Measurements from ENCODE around the gene SORCS2. TPM values are rescaled to one million over a fixed set of nuclear protein-coding genes. Genes with fewer than 3 reads are reported as not detected.

Gene SORCS2
- total RNA-seq, 5 donors from 2014 or later (not counting 1 experiment from before 2014, with no cell fraction given): 0.22 TPM; not detected in 4

- POLR2A ChIA-PET: no interaction called here
These were observed 438.4 kb downstream of the SORCS2 start for GRCh38 chr4:7630568-7631287.

GRCh38 chr4:7631288-7632014 is 439.1 kb downstream of the SORCS2 start:
- Histone ChIP-seq H3K4me1 (ENCODE audit: control insufficient read depth in 1 of 2, extremely low read depth in 1 of 2, insufficient read depth in 2 of 2, low read length in 2 of 2) (peaks cover 0 to 6% of the 10 kb centered on the region in 2 experiments), H3K27ac (ENCODE audit: low read length) (no peak overlapping the region), H3K36me3 (ENCODE audit: control insufficient read depth in 2 of 2, extremely low read depth in 1 of 2, insufficient read depth in 1 of 2, low read length in 1 of 2) (no peaks in the 10 kb centered on the region), H3K9me3 (no peaks in the 10 kb centered on the region), H3K4me3 (ENCODE audit: control insufficient read depth in 1 of 2, extremely low read depth in 1 of 2, low read length in 1 of 2) (no peak overlapping the region), H3K27me3 (replicated peaks in 1 of 2; ENCODE audit: control insufficient read depth in 2 of 2, extremely low read depth in 1 of 2, insufficient read depth in 2 of 2, low read length in 1 of 2) (peaks cover 0 to 23% of the 10 kb centered on the region in 2 experiments)
- H3K36me3 Mint-ChIP-seq: no peaks in the 10 kb centered on the region
- ATAC-seq (replicated peaks in 1 of 4) (no peak), DNase-seq (no peak)
- H3K4me3 Mint-ChIP-seq: no peak overlapping the region
- no peak overlapping the region for H3K27ac Mint-ChIP-seq
- POLR2A ChIA-PET: interaction anchor here in 1 of 2 donors (0.5 kb wide), 1 partner anchor 34 kb away, joined by 4 read pairs; no protein-coding TSS in a partner anchor
- H3K27me3 Mint-ChIP-seq: peaks cover 11 to 21% of the 10 kb centered on the region in 2 donors
- peaks cover 0 to 4% (median 0%) of the 10 kb centered on the region in 3 donors for H3K4me1 Mint-ChIP-seq
- CTCF ChIA-PET: no interaction called here
- WGBS (ENCODE audit: insufficient coverage): 61% methylated on average over 6 of the region's 10 CpGs
- H3K9me3 Mint-ChIP-seq: no peaks in the 10 kb centered on the region

More at GRCh38 chr4:7630568-7631287, 438.4 kb downstream of the SORCS2 start:
- ATAC-seq (replicated peaks in 1 of 4) (no peak), DNase-seq (no peak)
- Histone ChIP-seq H3K9me3 (no peaks in the 10 kb centered on the region), H3K27me3 (replicated peaks in 1 of 2; ENCODE audit: control insufficient read depth in 2 of 2, extremely low read depth in 1 of 2, insufficient read depth in 2 of 2, low read length in 1 of 2) (peaks cover 0 to 16% of the 10 kb centered on the region in 2 experiments), H3K4me3 (ENCODE audit: control insufficient read depth in 1 of 2, extremely low read depth in 1 of 2, low read length in 1 of 2) (no peak overlapping the region), H3K27ac (ENCODE audit: low read length) (no peak overlapping the region), H3K4me1 (ENCODE audit: control insufficient read depth in 1 of 2, extremely low read depth in 1 of 2, insufficient read depth in 2 of 2, low read length in 2 of 2) (peaks cover 0 to 6% of the 10 kb centered on the region in 2 experiments), H3K36me3 (ENCODE audit: control insufficient read depth in 2 of 2, extremely low read depth in 1 of 2, insufficient read depth in 1 of 2, low read length in 1 of 2) (no peaks in the 10 kb centered on the region)
- Mint-ChIP-seq H3K36me3 (no peaks in the 10 kb centered on the region), H3K27ac (peak overlapping the region in 1 of 2 donors; percentile 15), H3K27me3 (peaks cover 8 to 21% of the 10 kb centered on the region in 2 donors), H3K9me3 (no peaks in the 10 kb centered on the region), H3K4me3 (no peak overlapping the region), H3K4me1 (peaks cover 0 to 4% (median 0%) of the 10 kb centered on the region in 3 donors)
- CTCF ChIA-PET: no interaction called here
- WGBS (ENCODE audit: insufficient coverage): 77% methylated on average over 16 of the region's 17 CpGs

- POLR2A ChIA-PET: no interaction called here
- no peak overlapping the region for H3K4me3 Mint-ChIP-seq
- no peaks in the 10 kb centered on the region for H3K36me3 Mint-ChIP-seq
- DNase-seq (no peak), ATAC-seq (replicated peaks in 1 of 4) (no peak)
- Histone ChIP-seq H3K36me3 (ENCODE audit: control insufficient read depth in 2 of 2, extremely low read depth in 1 of 2, insufficient read depth in 1 of 2, low read length in 1 of 2) (no peaks in the 10 kb centered on the region), H3K4me3 (ENCODE audit: control insufficient read depth in 1 of 2, extremely low read depth in 1 of 2, low read length in 1 of 2) (no peak overlapping the region), H3K4me1 (ENCODE audit: control insufficient read depth in 1 of 2, extremely low read depth in 1 of 2, insufficient read depth in 2 of 2, low read length in 2 of 2) (peaks cover 0 to 6% of the 10 kb centered on the region in 2 experiments), H3K27me3 (replicated peaks in 1 of 2; ENCODE audit: control insufficient read depth in 2 of 2, extremely low read depth in 1 of 2, insufficient read depth in 2 of 2, low read length in 1 of 2) (peaks cover 0 to 25% of the 10 kb centered on the region in 2 experiments), H3K9me3 (no peaks in the 10 kb centered on the region), H3K27ac (ENCODE audit: low read length) (no peak overlapping the region)
- 69% methylated on average over 9 of the region's 12 CpGs for WGBS (ENCODE audit: insufficient coverage)
- H3K27ac Mint-ChIP-seq: no peak overlapping the region
- H3K4me1 Mint-ChIP-seq: peaks cover 0 to 4% (median 0%) of the 10 kb centered on the region in 3 donors
- peaks cover 7 to 21% of the 10 kb centered on the region in 2 donors for H3K27me3 Mint-ChIP-seq
- no peaks in the 10 kb centered on the region for H3K9me3 Mint-ChIP-seq
- CTCF ChIA-PET: no interaction called here
These were observed 440.0 kb downstream of the SORCS2 start for GRCh38 chr4:7632341-7632740.

- ATAC-seq (replicated peaks in 1 of 4): no peak
- no peak overlapping the region for H3K27ac ChIP-seq (ENCODE audit: low read length)
- peaks cover 0 to 28% of the 10 kb centered on the region in 2 experiments for H3K27me3 ChIP-seq (replicated peaks in 1 of 2; ENCODE audit: control insufficient read depth in 2 of 2, extremely low read depth in 1 of 2, insufficient read depth in 2 of 2, low read length in 1 of 2)
- H3K4me1 ChIP-seq (ENCODE audit: control insufficient read depth in 1 of 2, extremely low read depth in 1 of 2, insufficient read depth in 2 of 2, low read length in 2 of 2): peaks cover 0 to 6% of the 10 kb centered on the region in 2 experiments
- no peak for DNase-seq
- POLR2A ChIA-PET: no interaction called here
- peaks cover 7 to 21% of the 10 kb centered on the region in 2 donors for H3K27me3 Mint-ChIP-seq
- no peaks in the 10 kb centered on the region for H3K36me3 ChIP-seq (ENCODE audit: control insufficient read depth in 2 of 2, extremely low read depth in 1 of 2, insufficient read depth in 1 of 2, low read length in 1 of 2)
- H3K4me3 Mint-ChIP-seq: no peak overlapping the region
- no peak overlapping the region for H3K4me3 ChIP-seq (ENCODE audit: control insufficient read depth in 1 of 2, extremely low read depth in 1 of 2, low read length in 1 of 2)
- H3K27ac Mint-ChIP-seq: no peak overlapping the region
- no peaks in the 10 kb centered on the region for H3K9me3 ChIP-seq
- peaks cover 0 to 4% (median 0%) of the 10 kb centered on the region in 3 donors for H3K4me1 Mint-ChIP-seq
- CTCF ChIA-PET: no interaction called here
- no peaks in the 10 kb centered on the region for H3K9me3 Mint-ChIP-seq
- no CpG with 5 or more reads among the region's 5 CpGs for WGBS (ENCODE audit: insufficient coverage)
- no peaks in the 10 kb centered on the region for H3K36me3 Mint-ChIP-seq
These were observed 440.6 kb downstream of the SORCS2 start for GRCh38 chr4:7632971-7633370.

GRCh38 chr4:7634661-7635251 is 442.4 kb downstream of the SORCS2 start:
- H3K4me1 Mint-ChIP-seq: peaks cover 0 to 4% (median 0%) of the 10 kb centered on the region in 3 donors
- ChIA-PET POLR2A (no interaction called here), CTCF (no interaction called here)
- Histone ChIP-seq H3K27me3 (replicated peaks in 1 of 2; ENCODE audit: control insufficient read depth in 2 of 2, extremely low read depth in 1 of 2, insufficient read depth in 2 of 2, low read length in 1 of 2) (peaks cover 0 to 28% of the 10 kb centered on the region in 2 experiments), H3K9me3 (no peaks in the 10 kb centered on the region), H3K4me3 (ENCODE audit: control insufficient read depth in 1 of 2, extremely low read depth in 1 of 2, low read length in 1 of 2) (no peak overlapping the region), H3K36me3 (ENCODE audit: control insufficient read depth in 2 of 2, extremely low read depth in 1 of 2, insufficient read depth in 1 of 2, low read length in 1 of 2) (no peaks in the 10 kb centered on the region), H3K4me1 (ENCODE audit: control insufficient read depth in 1 of 2, extremely low read depth in 1 of 2, insufficient read depth in 2 of 2, low read length in 2 of 2) (peaks cover 0 to 16% of the 10 kb centered on the region in 2 experiments), H3K27ac (ENCODE audit: low read length) (no peak overlapping the region)
- no peak overlapping the region for H3K4me3 Mint-ChIP-seq
- DNase-seq (no peak), ATAC-seq (replicated peaks in 1 of 4) (no peak)
- no peaks in the 10 kb centered on the region for H3K36me3 Mint-ChIP-seq
- 12% methylated on average over 8 of the region's 12 CpGs for WGBS (ENCODE audit: insufficient coverage)
- H3K27ac Mint-ChIP-seq: no peak overlapping the region
- peaks cover 5 to 21% of the 10 kb centered on the region in 2 donors for H3K27me3 Mint-ChIP-seq
- H3K9me3 Mint-ChIP-seq: no peaks in the 10 kb centered on the region

GRCh38 chr4:7635445-7636239 is 443.3 kb downstream of the SORCS2 start:
- no peaks in the 10 kb centered on the region for H3K9me3 ChIP-seq
- DNase-seq (no peak), ATAC-seq (replicated peaks in 1 of 4) (no peak)
- H3K27me3 Mint-ChIP-seq: peaks cover 3 to 21% of the 10 kb centered on the region in 2 donors
- no peak overlapping the region for H3K4me3 ChIP-seq (ENCODE audit: control insufficient read depth in 1 of 2, extremely low read depth in 1 of 2, low read length in 1 of 2)
- H3K4me1 ChIP-seq (ENCODE audit: control insufficient read depth in 1 of 2, extremely low read depth in 1 of 2, insufficient read depth in 2 of 2, low read length in 2 of 2): peaks cover 0 to 16% of the 10 kb centered on the region in 2 experiments
- WGBS (ENCODE audit: insufficient coverage): 76% methylated on average over 16 of the region's 25 CpGs
- H3K27ac Mint-ChIP-seq: peak overlapping the region in 1 of 2 donors; percentile 38
- H3K36me3 Mint-ChIP-seq: no peaks in the 10 kb centered on the region
- no peak overlapping the region for H3K27ac ChIP-seq (ENCODE audit: low read length)
- peaks cover 0 to 25% of the 10 kb centered on the region in 2 experiments for H3K27me3 ChIP-seq (replicated peaks in 1 of 2; ENCODE audit: control insufficient read depth in 2 of 2, extremely low read depth in 1 of 2, insufficient read depth in 2 of 2, low read length in 1 of 2)
- POLR2A ChIA-PET: no interaction called here
- CTCF ChIA-PET: no interaction called here
- peaks cover 0 to 4% (median 0%) of the 10 kb centered on the region in 3 donors for H3K4me1 Mint-ChIP-seq
- no peak overlapping the region for H3K4me3 Mint-ChIP-seq
- H3K36me3 ChIP-seq (ENCODE audit: control insufficient read depth in 2 of 2, extremely low read depth in 1 of 2, insufficient read depth in 1 of 2, low read length in 1 of 2): no peaks in the 10 kb centered on the region
- H3K9me3 Mint-ChIP-seq: no peaks in the 10 kb centered on the region
